SK-N-SH treated with all-trans-retinoic acid at 6 μM for 48 hours (cell line): ENCODE data around the gene GUCY2F.

Source experiments
- CREB5 ChIP-seq: fragments of 250-450 bp; sonication (Bioruptor Pico); IDR thresholded peaks from 2 replicates; pipeline ENCODE4 v1.5.1; 2020; ENCODE audit warnings: low read depth, mild to moderate bottlenecking, moderate library complexity
- CSDC2 ChIP-seq: fragments of 250-450 bp; sonication (Bioruptor Pico); IDR thresholded peaks from 2 replicates; pipeline ENCODE4 v1.5.0; 2020; ENCODE audit warnings: mild to moderate bottlenecking, moderate library complexity
- ISL1 ChIP-seq: fragments of 250-450 bp; sonication (Bioruptor Pico); IDR thresholded peaks from 2 replicates; pipeline ENCODE4 v2.1.2; 2022; ENCODE audit warnings: mild to moderate bottlenecking, moderate library complexity
- OSR1 ChIP-seq: fragments of 250-450 bp; sonication (Bioruptor Pico); IDR thresholded peaks from 2 replicates; pipeline ENCODE4 v1.8.0; 2022; ENCODE audit warnings: moderate library complexity, mild to moderate bottlenecking, inconsistent platforms
- PATZ1 ChIP-seq: fragments of 250-450 bp; sonication (Bioruptor Pico); IDR thresholded peaks from 2 replicates; pipeline ENCODE4 v1.8.0; 2020; ENCODE audit warnings: mild to moderate bottlenecking, moderate library complexity, borderline replicate concordance
- POU6F1 ChIP-seq: fragments of 250-450 bp; sonication (Bioruptor Pico); IDR thresholded peaks from 2 replicates; pipeline ENCODE4 v1.8.0; 2021; ENCODE audit warnings: low read depth, mild to moderate bottlenecking, moderate library complexity, borderline replicate concordance
- PPARA ChIP-seq: fragments of 250-450 bp; sonication (Bioruptor Pico); IDR thresholded peaks from 2 replicates; pipeline ENCODE4 v1.5.0; 2020; ENCODE audit warnings: mild to moderate bottlenecking, borderline replicate concordance
- RARB ChIP-seq: fragments of 250-450 bp; sonication (Bioruptor Pico); IDR thresholded peaks from 2 replicates; pipeline ENCODE4 v1.8.0; 2021; ENCODE audit warnings: mild to moderate bottlenecking, moderate library complexity
- SNAI2 ChIP-seq: fragments of 250-450 bp; sonication (Bioruptor Pico); IDR thresholded peaks from 2 replicates; pipeline ENCODE4 v1.5.0; 2020; ENCODE audit warnings: mild to moderate bottlenecking, moderate library complexity
- ZC3H10 ChIP-seq: fragments of 250-450 bp; sonication (Bioruptor Pico); IDR thresholded peaks from 2 replicates; pipeline ENCODE4 v1.5.1; 2021; ENCODE audit warnings: mild to moderate bottlenecking, moderate library complexity
- ZFP3 ChIP-seq: fragments of 250-450 bp; sonication (Bioruptor Pico); IDR thresholded peaks from 2 replicates; pipeline ENCODE4 v1.5.0; 2020; ENCODE audit warnings: mild to moderate bottlenecking, moderate library complexity
- ZNF8 ChIP-seq: fragments of 450-650 bp; formaldehyde crosslinking; IDR thresholded peaks from 2 replicates; pipeline ENCODE4 v1.5.0; 2020; ENCODE audit warnings: mild to moderate bottlenecking, moderate library complexity

DNA sequence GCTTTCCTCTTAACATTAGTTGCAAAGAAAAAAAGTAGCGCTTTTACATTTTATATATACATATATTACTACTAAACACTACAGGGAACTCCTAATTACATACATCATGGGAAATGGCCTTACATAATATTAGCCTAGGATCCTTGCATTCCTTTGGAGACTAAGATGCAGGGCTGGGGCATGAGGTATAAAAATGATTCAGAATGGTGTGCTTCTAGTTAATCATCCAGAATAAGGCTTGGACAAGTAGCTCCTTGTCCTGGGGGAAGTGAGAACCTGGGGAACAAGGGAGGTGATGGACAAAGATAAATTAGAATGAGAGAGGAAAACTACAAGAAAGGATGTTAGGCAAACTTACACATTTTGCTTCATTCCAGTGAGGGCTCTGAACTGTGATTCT, 3.0 kb upstream of the GUCY2F start:
- TF ChIP-seq ZC3H10 (CRISPR knock-in tag) (no peak), CSDC2 (no peak), OSR1 (CRISPR knock-in tag) (no peak), ISL1 (CRISPR knock-in tag) (no peak), ZFP3 (no peak), ZNF8 (CRISPR knock-in tag) (no peak), PATZ1 (no peak), POU6F1 (CRISPR knock-in tag) (no peak), PPARA (no peak), CREB5 (CRISPR knock-in tag) (no peak), RARB (CRISPR knock-in tag) (no peak), SNAI2 (no peak)
